GM21381 (cell line): Measurements from ENCODE around the gene HCK.

Experiments used
- ATAC-seq: cut with Tn5 transposase; IDR thresholded peaks from one replicate; pipeline ENCODE4 v1.9.1; 2021; ENCODE audit warnings: mild to moderate bottlenecking, moderate library complexity; ENCODE audit not compliant: unreplicated experiment

HCK gene

DNA sequence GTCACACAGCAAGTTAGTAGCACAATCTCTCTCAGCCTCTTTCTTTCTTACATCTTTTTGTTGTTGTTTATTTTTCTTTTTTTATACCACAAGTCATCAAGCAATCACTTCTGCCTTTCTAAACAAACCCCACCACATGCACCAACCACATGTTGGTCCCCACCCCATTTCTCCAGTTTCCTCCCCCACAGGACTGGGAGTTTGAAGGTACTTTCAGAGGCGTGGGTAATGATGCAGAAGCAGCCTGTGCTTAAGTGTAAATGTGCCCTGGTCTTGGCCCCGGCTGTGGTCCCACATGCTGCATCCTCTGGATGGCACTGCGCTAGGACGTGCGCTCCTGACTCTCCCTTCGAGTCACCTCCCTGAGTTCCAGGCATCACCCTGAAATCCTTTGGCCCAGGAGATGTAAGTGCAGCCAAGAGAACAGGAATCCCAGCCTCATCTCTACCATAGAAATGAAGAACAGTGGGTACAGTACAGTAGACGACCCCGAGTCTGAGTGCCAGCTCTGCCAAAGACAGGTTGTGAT is 5.7 kb downstream of the HCK start:
- no peak for ATAC-seq

DNA sequence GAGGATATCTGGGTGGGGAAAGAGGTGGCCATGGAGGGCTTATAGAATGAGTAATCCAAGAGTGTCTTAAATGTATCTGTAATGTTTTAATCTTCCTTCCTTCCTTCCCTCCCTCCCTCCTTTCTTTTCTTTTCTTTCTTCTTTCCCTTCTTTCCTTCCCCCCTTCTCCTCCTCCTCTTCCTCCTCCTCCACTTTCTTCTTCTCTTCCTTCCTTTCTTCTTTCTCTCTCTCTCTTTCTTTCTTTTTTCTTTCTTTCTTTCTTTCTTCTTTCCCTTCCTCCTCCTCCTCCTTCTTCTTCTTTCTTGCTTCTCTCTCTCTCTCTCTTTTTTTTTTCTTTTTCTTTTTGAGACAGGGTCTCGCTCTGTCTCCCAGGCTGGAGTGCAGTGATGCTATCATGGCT is 7.1 kb downstream of the HCK start:
- ATAC-seq, result no peak

DNA sequence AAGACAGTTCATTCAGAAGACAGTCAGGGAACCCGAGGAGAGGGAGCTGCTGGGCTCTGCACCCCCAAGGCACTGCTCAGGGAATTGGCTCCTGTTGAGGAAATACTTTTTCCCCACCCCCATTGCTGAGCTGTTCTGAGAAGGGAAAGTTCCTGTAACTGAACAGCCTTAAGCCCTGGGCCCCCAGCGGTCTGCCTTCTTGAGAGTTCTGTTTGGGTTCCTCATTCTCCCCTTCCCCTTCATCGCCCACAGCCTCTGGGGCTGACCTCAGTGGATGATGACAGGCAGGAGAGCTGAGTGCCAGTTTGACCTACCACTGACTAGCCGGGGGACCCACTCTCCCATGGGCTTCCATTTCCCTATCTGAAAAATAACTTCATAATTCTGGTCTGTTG is 10.7 kb downstream of the HCK start:
- ATAC-seq, result no peak

DNA sequence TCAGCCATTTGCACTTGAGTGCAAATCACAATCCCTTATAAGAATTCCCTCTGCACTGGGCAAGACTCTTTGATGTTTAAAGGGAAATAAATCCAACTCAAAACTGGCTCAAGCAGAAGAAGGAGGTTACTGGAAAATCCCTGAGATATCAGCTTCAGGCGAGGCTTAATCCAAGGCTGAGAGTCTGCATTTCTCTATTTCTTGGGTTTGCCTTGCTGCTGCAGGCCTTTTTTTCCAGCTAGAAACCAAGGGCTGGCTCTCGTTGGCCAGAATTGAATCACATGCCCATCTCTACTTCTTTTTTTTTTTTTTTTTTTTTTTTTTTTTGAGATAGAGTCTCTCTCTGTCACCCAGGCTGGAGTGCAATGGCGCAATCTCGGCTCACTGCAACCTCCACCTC is 11.7 kb downstream of the HCK start:
- ATAC-seq, result no peak

DNA sequence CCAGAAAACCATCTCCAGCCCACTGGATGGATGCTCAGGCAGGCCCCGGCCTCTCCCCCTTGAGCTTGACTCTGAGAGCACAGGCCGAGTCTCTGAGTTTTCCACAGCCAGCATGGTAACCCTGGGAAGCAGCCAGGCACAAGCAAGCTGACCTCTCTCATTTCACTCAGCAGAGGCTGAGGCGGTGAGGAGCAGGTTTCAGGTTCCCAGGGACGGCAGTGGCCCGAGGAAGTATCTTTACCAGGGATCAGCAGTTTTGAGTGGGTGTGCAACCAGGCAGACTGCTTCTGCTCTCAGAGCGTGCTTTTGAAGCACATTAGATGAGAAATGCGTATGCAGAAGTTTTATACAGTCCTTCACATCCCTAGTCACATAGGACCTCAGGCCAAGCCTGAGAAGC is 12.6 kb downstream of the HCK start:
- no peak for ATAC-seq

DNA sequence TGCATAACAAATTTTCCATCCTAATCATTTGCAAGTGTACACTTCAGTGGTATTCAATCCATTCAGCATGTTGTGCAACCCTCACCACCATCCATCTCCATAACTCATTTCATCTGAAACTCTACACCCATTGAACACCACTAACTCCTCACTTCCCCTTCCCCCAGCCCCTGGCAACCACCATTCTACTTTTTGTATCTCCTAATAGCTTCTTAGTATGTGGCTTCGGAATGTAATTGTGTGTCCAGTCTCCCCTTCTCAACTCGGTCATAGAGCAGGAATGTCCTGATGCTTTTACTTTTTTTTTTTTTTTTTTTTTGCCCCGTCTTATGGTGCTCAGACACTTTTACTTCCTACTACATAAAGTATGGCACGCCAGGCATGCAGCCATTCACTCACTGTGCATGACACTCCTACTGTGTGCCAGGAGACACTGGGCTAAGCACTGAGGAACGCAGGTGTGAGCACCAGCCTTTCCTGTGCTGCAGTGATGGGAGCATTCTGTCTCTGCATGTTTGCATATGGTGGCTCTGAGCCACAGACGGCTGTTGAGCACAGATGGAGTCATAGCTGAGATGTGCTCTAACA is 15.3 kb downstream of the HCK start:
- ATAC-seq, result no peak

DNA sequence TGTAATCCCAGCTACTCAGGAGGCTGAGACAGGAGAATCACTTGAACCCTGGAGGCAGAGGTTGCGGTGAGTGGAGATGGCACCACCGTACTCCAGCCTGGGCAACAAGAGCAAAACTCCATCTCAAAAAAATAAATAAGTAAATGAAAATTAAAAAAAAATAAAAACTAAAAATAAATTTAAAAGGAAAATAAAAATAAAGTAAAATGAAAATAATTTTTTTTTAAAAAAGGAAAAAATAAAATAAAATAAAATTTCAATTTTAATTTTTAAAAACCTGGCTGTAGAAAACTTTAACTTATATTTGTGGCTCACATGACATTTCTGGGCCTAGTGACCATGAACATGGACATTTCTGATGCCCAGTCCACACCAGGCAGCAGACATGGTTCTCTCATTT is 16.1 kb downstream of the HCK start:
- no peak for ATAC-seq

DNA sequence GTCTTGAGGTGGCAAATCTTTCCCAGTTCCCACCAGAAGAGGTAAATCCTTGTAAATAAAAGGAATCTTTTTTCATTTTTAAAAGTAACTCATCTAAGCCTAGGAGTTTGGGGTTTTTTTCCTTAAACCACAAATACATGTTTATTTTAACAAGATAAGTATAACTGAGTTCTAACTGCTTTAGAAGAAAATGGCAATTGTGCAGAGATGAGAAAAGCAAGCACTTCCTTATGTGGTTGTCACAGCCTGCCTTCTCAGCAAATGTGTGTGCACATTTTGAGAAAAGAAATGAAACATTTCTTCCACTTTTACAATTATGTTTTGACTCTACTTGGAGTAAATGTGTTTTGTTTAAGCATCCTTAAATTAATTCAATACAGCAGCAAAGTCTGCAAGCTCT is 17.7 kb downstream of the HCK start:
- no peak for ATAC-seq

DNA sequence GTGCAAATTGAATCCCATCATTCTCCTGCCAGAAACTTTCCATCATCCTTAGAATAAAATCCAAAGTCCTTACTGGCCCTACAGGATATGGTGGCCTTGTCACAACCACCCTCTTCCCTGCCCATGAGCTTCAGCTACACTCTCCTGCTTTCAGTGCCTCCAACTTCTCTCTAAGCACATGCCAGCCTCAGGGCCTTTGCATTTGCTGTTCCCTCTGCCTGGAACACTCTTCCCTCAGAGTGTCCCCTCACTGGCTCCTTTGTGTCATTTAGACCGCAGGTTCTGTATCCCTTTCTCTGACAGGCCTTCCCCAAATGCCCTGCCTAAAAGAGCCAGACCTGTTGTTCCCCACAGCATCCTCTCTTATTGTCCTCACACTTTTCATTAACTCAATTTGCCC is 18.2 kb downstream of the HCK start:
- ATAC-seq, result no peak

DNA sequence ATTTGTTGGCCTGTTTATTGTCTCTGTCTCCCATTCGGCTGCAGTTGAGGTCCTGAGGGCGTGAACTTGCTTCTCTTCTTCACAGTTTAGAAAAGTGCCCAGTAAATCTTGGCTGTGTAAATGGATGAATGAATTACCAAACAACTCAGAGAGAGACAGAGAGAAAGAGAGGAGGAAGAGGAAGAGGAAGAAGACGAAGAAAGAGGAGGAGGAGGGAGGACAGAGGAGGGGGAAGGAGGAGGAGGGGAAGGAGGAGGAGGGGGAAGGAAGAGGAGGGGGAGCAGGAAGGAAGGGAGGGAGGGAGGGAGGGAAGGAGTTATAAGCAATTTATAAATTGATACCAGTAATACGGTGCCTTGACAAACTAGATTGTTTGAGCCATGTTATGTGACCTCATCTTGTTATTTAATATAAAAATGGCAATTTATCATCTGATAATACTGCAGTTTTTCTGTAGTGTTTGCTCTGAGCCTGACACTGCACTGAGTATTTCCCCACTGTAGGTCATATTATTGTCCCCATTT is 18.7 kb downstream of the HCK start:
- ATAC-seq, result no peak

DNA sequence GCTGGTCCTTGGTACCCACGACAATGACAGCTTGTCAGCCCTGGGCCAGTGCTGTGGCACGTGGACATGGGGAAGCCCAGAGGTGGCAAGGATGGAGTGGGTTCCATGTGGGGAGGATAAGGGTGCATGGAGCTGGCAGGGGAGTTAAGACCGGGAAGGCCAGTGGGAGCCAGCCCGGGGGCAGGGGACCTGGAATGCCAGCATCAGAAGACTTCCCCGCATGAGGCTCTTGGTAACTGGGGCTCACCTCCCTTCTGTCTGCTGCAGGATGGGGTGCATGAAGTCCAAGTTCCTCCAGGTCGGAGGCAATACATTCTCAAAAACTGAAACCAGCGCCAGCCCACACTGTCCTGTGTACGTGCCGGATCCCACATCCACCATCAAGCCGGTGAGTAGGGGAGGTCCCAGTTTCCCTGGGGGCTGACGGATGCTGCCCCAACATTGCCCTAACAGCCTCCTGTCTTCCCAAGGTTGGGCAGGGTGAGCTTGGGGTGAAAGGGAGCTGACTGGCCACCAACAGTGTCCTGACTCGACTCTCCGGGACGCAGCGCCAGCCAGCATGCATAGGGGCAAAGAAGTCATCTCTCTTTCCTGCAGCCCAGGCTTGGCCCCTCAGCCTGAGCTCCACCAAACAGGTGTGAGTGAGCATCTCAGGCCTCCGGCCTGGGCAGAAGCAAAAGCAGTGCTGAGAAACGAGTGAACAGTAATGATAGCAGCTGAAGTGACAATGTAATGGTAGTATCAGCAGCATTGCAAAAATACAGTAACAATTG is 19.5 kb downstream of the HCK start:
- ATAC-seq, result no peak

DNA sequence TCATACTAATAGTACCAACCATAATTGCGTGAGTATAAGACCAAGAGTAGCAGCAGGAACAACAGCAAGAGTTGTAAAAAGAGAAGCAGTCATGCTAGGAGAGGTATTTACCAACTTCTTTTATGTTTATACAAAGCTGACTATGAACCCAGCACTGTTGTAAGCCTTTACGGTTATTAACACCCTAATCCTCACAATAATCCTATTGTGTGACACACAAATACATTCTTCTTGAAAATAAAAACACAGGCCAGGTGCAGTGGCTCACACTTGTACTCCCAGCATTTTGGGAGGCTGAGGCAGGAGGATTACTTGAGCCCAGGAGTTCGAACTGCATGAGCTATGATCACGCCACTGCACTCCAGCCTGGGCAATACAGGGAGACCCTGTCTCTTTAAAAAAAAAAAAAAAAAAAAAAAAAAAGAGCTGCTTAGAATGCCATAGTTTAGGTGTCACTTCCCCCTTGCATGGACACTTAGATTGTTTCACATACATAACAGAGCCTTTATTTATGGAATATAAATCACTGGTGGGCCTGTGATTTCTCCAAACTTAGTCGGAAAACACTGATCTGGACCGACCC is 20.2 kb downstream of the HCK start:
- no peak for ATAC-seq

DNA sequence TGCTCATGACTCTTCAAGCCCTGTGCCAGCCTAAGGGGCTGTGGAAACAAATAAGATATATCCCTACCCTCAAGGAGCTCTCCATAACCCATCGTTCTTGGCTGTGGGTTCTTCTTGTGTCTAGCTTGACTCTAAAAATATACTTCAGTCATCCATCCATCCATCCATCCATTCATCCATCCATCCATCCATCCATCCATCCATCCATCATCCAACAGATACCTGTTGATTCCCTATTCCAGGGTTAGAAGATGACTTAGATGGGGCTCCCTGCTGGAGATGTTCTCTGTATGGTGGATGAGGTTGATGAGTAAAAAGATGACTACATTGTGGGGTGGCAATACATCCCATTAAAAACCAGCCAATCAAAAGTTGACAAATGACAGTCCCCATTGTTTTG is 23.5 kb downstream of the HCK start:
- ATAC-seq, result no peak

DNA sequence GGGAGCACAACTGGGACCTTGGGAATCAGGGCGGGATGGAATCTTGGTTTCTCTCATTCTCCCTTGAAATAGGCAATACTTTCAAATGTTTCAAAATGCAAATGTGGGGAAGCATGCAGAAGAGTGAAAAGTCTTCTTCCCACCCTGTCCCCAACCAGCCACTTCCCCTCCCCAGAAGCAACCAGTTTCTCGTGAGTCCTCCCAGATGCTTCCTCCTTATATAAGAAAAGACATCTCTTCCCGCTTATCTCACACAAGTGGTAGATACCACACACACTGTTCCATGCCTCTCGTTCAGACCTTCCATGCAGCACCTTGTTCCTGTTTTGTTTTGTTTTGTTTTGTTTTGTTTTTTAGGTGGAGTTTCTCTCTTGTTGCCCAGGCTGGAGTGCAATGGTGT is 25.1 kb downstream of the HCK start:
- ATAC-seq, result no peak

DNA sequence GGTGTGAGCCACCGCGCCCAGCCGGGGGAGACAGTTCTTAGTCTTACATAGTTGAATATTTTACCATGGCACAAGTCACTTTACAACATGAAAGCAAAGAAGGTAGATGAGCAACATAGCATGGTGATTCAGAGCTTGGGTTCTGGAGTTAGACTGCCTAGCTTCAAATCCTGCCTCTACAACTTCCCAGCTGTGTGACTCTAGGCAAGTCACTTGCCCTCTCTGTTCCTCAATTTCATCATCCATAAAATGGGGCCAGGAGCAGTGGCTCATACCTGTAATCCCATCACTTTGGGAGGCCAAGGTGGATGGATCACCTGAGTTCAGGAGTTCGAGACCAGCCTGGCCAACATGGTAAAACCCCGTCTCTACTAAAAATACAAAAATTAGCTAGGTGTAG is 26.3 kb downstream of the HCK start:
- ATAC-seq, result no peak

DNA sequence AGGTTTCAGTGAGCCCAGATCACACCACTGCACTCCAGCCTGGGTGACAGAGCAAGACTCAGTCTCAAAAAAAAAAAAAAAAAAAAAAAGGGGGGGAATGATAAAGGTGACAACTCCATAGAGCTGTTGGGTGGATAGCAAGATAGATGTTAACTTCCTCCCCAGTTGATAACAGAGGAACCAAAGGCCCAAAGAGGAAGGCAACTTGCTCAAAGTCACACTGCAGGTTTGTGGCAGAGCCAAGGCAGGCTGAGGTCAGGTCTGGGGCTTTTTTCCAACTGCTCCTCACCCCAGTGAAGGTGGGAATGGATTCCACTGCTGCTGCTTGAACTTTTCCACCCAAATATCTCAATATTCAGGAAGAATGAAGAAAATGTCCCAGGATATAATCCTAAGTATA is 26.7 kb downstream of the HCK start:
- no peak for ATAC-seq

DNA sequence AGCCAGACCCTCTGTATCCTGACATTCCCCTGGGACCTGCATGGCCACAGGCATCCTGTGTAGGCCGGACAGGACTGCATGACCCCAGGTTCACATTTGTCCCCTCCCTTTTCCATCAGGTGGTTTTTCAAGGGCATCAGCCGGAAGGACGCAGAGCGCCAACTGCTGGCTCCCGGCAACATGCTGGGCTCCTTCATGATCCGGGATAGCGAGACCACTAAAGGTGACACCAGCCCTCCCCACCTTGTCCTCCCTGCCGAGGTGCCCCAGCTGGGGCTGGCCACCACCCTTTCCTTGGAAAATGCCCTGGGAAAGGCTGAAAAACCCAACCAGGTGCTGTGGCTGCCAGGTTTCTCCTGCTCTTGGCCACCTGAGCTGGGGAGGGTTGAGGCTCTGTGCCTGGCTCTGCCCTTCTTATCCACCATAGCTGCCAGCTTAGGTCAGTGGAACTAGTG is 27.6 kb downstream of the HCK start:
- no peak for ATAC-seq

DNA sequence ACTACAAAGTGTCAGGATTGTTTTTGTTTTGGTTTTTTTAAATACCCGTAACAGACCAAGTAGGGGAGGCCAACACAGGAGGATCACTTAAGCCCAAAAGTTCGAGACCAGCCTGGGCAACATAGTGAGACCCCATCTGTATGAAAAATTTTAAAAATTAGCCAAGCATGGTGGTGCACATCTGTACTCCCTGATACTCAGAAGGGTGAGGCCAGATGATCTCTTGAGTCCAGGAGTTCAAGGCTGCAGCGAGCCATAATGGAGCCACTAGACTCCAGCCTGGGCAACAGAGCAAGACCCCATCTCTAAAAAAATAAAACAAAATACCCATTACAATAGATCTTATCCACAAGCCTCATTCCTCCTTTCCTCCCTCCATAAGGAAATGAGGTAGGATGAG is 28.7 kb downstream of the HCK start:
- no peak for ATAC-seq

DNA sequence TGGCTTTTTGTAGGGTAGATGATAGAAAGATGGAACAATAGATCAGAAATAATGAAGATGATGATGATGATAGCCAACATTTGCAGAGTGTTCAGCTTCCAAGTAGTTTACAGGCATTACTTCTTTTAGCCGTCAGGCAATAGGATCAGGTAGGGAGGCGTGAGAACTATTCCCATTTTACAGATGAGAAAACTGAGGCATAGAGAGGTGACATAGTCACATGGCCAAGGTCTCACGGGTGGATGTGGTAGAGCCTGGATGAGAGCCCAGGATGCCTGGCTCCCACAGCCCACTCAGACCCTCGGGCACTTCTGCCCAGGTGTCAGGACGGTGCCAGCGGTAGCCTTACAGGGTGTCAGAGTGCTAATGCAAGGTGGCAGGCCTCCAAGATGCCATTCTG is 31.4 kb downstream of the HCK start:
- ATAC-seq, result no peak

DNA sequence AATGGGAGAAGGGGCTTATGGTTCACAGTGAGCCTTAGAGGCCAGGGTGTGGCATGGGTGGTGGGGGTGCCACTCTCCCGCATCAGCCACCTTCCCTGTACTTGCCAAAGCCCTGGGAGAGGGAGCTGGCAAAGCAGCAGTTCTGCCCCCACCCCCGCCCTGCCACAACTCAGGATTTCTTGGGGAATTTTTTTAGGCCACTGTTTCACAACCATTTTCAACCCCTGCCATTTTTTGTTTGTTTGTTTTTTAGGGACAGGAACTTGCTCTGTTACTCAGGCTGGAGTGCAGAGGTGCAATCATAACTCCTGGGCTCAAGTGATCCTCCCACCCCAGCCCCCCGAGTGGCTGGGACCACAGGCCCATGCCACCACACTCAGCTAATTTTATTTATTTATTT is 35.0 kb downstream of the HCK start:
- ATAC-seq, result no peak

DNA sequence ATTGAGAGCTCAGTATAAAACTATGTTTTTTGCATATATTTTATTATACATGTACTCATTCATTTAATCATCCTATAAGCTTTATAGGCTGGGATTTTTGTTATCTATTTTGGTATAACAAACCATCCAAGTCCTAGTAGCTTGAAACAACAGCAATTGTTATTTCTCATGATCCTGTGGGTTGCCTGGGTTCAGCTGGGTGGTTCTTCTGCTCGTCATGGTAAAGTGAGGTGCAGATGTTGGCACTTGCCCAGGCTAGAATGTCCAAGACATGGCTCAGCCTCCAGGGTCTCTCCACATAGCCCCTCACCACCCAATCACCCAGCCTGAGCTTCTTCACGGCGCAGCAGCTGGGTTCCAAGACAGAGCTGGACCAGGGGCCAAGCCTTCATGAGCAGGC is 36.7 kb downstream of the HCK start:
- ATAC-seq, result no peak
